Stimulated activated CD4-positive, alpha-beta T cell treated with anti-CD3 and anti-CD28 coated beads, TNF-alpha, amount 100 ng/mL, for 48 hours (primary cell): ENCODE results near the gene CASP10.
"Not testable (repeated sequence)": the region's sequence is repeated elsewhere in the genome, so short reads cannot be mapped to it uniquely, and the experiment has no call there.

ENCODE experiments used
- DNase-seq, 3 donors: peaks; one replicate each; pipeline ENCODE4 v3.0.0-alpha.2; 2020; ENCODE audit warnings: low read depth in 3 of 3

The CASP10 gene

GRCh38 chr2:201182650-201183364 is at the start of gene CASP10:
TSS of gene CASP10 (plus strand) at chr2:201183141. CDS start at chr2:201185778, 2,637 bp downstream.
- no peak for DNase-seq

- no peak for DNase-seq
These were observed 47.6 kb upstream of the CASP10 start for GRCh38 chr2:201135386-201135785.

- DNase-seq: no peak
These were observed 46.0 kb upstream of the CASP10 start for GRCh38 chr2:201136889-201137321.

- DNase-seq: no peak
These were observed 45.2 kb upstream of the CASP10 start for GRCh38 chr2:201137505-201138400.

- DNase-seq: no peak
These were observed 44.5 kb upstream of the CASP10 start for GRCh38 chr2:201138401-201138970.

- DNase-seq: not testable (repeated sequence)
These were observed 43.8 kb upstream of the CASP10 start for GRCh38 chr2:201138986-201139781.

GRCh38 chr2:201139836-201140604 is 42.9 kb upstream of the CASP10 start:
- DNase-seq: no peak

- no peak for DNase-seq
These were observed 38.6 kb upstream of the CASP10 start for GRCh38 chr2:201144101-201145051.

- DNase-seq: no peak
These were observed 34.4 kb upstream of the CASP10 start for GRCh38 chr2:201148434-201148990.

- no peak for DNase-seq
These were observed 33.7 kb upstream of the CASP10 start for GRCh38 chr2:201149064-201149820.

GRCh38 chr2:201149821-201150165 is 33.1 kb upstream of the CASP10 start:
- DNase-seq: not testable (repeated sequence)

GRCh38 chr2:201150454-201151020 is 32.4 kb upstream of the CASP10 start:
- no peak for DNase-seq

- DNase-seq: no peak
These were observed 31.6 kb upstream of the CASP10 start for GRCh38 chr2:201151127-201151981.

GRCh38 chr2:201152517-201152916 is 30.4 kb upstream of the CASP10 start:
- DNase-seq: no peak

- DNase-seq: no peak
These were observed 29.7 kb upstream of the CASP10 start for GRCh38 chr2:201152999-201153815.

- no peak for DNase-seq
These were observed 28.1 kb upstream of the CASP10 start for GRCh38 chr2:201154615-201155399.
